HG03342 (cell line): ENCODE measurements around the gene NAPSA.

Experiments used
- ATAC-seq: cut with Tn5 transposase; IDR thresholded peaks from one replicate; pipeline ENCODE4 v1.9.1; 2021; ENCODE audit warnings: mild to moderate bottlenecking, moderate library complexity; ENCODE audit not compliant: unreplicated experiment

Gene NAPSA

DNA sequence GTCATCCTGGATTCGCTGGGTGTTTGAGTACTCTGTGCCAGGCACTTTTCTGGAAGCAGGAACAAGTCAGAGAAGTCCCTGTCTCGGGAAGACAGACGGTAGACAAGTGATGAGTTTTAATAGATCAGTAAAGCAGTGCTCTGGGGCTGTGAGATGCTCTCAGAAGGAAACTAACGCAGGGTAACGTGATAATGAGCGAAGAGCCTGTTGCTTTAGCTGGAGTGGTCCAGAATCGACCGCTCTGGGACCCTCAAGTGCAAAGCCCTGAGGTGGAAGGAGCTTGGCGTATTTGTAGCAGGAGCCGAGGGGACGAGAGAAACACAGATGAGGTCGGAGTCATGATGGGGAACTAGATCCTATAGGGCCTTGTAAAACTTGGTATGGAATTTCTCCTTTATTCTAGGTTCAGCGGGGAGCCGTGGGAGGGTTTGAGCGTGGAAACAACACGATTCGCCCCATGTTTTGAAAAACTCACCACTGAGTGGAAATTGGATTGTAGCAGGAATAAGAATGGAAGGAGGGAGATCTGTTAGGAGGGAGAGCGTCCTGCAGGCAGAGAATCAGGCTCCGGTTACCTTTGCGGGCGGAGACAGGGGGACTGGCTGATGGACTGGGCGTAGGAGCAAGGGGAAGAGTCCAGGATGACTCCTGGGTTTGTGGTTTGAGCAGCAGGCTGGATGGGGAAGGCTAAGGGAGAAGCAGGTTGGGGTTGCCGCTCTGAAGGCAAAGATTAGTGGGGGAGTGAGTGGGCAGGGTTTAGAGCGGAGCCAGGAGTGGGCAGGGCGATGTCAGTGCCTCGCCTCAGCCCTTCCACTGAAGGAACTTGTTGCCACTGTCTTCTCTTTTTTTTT, 19.5 kb upstream of the NAPSA start:
- no peak for ATAC-seq

DNA sequence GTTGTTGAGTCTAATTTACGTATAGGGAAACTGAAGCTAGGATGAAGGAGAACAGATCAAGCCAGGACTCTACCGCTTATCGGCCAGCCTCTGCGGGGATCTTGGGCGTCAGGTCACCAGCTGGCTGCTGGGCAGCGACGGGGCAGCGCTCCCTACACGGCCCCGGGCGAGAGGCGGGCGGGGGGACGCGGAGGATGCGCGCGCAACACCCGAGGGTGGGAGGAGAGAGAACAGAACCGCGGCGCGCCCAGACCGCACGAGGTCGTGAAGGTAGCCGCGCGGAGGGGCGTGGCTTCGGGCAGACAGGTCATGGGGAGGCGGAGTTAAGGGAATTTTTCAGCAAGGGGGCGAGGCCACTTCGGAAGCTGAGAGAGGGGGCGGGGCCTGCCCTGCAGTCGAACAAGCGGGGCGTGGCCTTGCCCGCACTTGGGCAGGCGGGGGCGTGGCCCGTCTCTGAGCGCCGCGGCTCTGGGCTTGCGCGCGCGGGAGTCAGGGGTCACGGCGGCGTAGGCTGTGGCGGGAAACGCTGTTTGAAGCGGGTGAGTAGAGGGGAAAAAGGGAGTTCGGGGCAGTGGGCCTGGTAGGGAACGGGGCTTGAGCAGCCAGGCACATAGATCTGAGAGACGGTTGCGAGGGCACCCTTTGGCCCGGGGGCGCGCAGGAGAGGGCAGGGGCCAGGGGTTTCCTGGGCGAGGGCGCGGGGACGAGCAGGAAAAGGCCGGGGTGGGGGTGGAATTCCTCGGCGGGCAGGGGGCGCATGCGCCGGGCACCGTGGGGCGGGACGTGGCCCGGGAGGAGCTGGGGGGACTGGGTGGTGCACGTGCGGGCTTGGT, 18.6 kb upstream of the NAPSA start, which contains the start of gene POLD1:
POLD1 (plus strand) TSS at position 496 of the 833 bp plus-strand sequence. CDS start 14,505 bp downstream, outside the sequence.
- peak; percentile 76 for ATAC-seq

- no peak for ATAC-seq
These were observed 17.8 kb upstream of the NAPSA start for GRCh38 chr19:50383001-50383851.

DNA sequence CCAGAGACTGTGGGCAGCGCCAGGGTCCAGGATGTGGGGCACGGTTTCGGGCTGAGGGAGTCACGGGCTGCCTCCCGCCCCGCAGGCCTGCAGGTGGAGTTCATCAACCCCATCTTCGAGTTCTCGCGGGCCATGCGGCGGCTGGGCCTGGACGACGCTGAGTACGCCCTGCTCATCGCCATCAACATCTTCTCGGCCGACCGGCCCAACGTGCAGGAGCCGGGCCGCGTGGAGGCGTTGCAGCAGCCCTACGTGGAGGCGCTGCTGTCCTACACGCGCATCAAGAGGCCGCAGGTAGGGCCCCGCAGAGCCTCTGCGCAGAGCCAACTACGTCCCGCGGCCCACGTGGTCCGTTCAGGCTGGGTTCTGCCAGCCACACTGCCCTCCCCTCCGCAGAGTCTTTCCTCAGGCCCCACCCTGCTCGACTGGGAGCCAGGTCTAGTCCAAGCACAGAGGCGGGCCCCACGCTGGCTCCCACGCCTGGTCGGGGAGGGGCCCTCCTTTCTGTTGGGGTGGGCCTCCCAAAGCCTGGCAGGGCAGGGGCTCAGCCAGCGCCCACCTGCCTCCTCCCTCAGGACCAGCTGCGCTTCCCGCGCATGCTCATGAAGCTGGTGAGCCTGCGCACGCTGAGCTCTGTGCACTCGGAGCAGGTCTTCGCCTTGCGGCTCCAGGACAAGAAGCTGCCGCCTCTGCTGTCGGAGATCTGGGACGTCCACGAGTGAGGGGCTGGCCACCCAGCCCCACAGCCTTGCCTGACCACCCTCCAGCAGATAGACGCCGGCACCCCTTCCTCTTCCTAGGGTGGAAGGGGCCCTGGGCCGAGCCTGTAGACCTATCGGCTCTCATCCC, 16.7 kb upstream of the NAPSA start:
- no peak for ATAC-seq

DNA sequence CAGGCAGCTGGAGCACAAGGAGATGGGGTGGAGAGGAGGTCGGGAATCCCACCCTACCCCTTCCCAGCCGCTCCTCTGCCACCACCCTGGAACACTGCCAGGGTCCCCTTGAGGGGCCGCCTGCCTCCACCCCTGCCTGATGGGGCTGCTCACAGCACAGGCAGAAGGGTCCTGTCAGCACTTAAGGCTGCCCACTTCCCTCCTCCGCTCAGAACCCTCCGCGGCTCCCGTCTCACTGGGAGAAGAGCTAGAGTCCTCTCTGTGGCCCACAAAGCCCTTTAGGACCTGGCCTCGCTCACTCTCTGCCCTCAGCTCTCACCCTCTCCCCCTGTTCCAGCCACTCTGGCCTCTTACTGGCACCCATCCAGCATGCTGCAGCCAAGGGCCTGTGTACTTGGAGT, 15.3 kb upstream of the NAPSA start:
- no peak for ATAC-seq

GRCh38 chr19:50380137-50380536, 14.7 kb upstream of the NAPSA start:
- ATAC-seq = no peak

DNA sequence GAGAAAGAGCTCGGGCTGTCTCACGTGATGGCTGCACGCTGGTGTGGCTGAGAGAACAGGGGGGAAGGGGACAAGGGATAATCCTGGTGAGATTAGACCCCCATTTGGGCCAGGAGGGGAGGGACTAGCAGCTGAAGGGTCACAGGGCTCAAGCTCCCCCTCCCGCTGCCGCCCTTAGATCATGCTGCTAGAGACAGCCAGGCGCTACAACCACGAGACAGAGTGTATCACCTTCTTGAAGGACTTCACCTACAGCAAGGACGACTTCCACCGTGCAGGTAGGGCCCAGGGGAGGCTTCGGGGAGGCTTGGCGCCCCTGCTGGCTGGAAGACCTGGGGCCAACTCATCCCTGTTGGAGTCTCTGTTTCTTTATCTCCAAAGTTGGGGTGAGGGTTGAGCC, 14.2 kb upstream of the NAPSA start:
- no peak for ATAC-seq

DNA sequence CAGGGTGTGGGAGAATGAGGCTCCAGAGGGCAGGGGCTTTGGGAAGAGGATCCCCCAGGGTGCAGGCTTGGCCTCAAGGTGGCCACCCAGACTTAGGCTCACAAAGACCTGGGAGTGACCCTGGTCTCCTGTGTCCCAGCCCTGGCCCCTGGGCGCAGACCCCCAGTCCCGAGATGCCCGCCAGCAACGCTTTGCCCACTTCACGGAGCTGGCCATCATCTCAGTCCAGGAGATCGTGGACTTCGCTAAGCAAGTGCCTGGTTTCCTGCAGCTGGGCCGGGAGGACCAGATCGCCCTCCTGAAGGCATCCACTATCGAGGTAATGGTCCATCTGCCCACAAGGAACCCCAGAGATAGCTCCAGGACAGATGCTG, 13.4 kb upstream of the NAPSA start:
- ATAC-seq = no peak

DNA sequence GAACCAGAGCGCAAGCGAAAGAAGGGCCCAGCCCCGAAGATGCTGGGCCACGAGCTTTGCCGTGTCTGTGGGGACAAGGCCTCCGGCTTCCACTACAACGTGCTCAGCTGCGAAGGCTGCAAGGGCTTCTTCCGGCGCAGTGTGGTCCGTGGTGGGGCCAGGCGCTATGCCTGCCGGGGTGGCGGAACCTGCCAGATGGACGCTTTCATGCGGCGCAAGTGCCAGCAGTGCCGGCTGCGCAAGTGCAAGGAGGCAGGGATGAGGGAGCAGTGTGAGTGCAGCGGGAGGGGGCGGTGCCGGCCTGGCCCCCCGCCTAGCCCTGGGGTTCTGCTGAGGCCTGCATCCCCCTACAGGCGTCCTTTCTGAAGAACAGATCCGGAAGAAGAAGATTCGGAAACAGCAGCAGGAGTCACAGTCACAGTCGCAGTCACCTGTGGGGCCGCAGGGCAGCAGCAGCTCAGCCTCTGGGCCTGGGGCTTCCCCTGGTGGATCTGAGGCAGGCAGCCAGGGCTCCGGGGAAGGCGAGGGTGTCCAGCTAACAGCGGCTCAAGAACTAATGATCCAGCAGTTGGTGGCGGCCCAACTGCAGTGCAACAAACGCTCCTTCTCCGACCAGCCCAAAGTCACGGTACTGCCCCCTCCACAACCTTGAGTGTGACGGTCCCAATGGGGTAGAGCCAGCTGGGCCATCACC, 12.9 kb upstream of the NAPSA start:
- no peak for ATAC-seq

DNA sequence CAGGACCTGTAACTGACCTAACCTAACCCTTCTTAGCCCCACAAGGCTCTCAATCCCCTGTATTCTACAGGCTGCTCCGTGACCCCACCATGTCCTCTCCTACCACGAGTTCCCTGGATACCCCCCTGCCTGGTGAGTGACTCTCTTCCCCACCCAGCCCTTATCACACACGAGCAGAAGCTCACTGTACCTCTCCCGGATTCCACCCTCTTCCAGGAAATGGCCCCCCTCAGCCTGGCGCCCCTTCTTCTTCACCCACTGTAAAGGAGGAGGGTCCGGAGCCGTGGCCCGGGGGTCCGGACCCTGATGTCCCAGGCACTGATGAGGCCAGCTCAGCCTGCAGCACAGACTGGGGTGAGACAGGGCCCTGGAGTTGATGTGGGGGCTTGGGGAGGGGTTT, 12.1 kb upstream of the NAPSA start:
- ATAC-seq = no peak

DNA sequence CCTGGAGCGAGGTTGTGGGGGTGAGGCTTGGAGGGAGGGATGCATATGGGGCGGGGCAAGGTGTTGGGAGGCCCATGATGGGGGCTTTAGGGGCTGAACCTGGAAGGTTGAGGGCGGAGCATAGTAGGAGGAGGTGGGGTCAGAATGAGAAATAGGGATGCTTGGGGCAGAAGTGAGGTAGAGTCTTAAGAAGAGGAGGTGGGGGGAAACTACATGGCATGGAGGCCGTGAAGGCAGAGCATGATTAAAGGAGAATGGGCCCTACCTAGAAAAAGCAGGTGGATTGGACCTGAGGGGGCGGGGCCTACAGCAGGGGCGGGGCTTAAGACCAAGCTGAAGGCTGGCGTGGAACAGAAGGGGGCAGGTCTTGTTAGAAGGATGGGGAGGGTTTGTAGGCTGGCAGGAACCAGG, 11.6 kb upstream of the NAPSA start:
- peak; percentile 23 for ATAC-seq

- ATAC-seq = peak; percentile 79
These were observed 11.0 kb upstream of the NAPSA start, which contains the start of gene NR1H2 for GRCh38 chr19:50376166-50377050. Gene NR1H2 (plus strand): TSS chr19:50376457. CDS start chr19:50377606, 1,149 bp downstream.

- no peak for ATAC-seq
These were observed 6.6 kb upstream of the NAPSA start for GRCh38 chr19:50371914-50372475.

- ATAC-seq = peak; percentile 45
These were observed 3.5 kb upstream of the NAPSA start for GRCh38 chr19:50368649-50369570.

DNA sequence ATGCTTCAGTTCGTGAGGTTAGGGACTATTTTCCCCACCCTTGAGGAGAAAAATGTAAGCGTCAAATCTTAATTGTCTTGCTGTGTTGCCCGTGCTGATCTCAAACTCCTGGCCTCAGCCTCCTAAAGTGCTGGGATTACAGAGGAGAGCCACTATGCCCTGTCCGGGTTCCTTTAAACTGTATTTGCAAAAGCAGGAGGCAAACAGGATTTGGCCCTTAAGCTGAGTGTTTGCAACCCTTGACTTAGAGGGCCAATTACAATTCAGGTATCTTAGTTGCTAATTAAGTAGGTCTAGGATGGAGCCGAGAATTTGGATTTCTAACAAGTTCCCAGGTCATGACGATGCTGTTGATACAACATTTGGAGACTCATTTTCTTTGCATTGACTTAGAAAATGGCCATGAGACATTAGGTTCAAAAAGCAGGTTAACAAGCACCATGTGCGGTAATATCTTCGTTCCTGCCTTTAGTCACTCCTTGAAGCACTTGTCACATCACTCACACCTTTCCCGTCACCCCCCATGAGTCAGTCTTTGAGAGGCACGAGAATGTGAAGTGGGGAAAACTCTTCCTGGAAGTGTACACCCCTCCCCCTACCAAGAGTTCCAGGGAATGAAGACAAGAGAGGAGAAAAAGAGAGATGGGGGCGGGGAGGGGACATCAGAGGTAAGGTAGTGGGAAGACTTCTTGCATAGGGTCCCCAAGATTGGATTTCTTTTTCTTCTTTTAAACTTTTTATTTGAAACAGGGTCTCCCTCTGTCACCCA, 2.6 kb downstream of the NAPSA start:
- ATAC-seq = no peak

DNA sequence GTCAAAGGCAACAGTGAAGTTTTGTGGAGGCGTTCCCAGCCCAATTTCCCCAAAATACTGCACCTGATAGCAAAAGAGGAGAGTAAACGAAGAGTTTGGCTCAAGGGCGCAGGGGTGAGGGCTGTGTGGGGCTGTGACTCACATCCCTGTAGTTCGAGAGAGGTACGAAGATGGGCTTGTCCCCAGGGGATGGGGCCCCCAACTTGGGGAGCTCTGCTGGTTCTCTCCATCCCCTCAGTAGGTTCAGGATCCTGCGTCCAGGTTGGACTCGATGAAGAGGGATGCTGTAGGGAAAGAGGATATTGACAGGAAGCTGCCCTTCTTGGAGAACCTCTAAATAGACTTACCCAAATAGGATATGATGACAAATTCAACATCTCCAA, 3.4 kb downstream of the NAPSA start:
- no peak for ATAC-seq
